IMR-90 (cell line): ENCODE data around the gene MRPS10. TPM values are rescaled to one million over a fixed set of nuclear protein-coding genes. Genes with fewer than 3 reads are reported as not detected.

ENCODE experiments used
- ATAC-seq: fragments of 200-7000 bp; cut with Tn5 transposase; 2 replicates; pipeline ENCODE4 v1.9.1; 2020; ENCODE audit warnings: low read depth, mild to moderate bottlenecking, moderate library complexity
- BruUV-seq: library from RNA; stranded (reverse); fragments of 400-500 nt; replicated peaks from 2 replicates; lab custom pipeline; 2021; lab: Mats Ljungman, UMichigan
- CTCF ChIA-PET: fragments of 300-600 bp; formaldehyde crosslinking; extraction: SDS; loops from one replicate; lab custom pipeline; 2021; ENCODE audit warnings: antibody characterized with exemption; lab: Yijun Ruan, JAX
- POLR2A ChIA-PET: fragments of 300-600 bp; sonication (Branson Sonifier 250); formaldehyde crosslinking; loops from one replicate; lab custom pipeline; 2022; ENCODE audit warnings: antibody characterized with exemption; ENCODE audit not compliant: unreplicated experiment; lab: Charles Lee
- DNase-seq: peaks from one replicate; pipeline ENCODE4 v3.0.0; 2013
- H2AFZ ChIP-seq: replicated peaks from 2 replicates; pipeline ENCODE3; 2013; ENCODE audit warnings: low read length, mild to moderate bottlenecking; ENCODE audit not compliant: poor library complexity
- H2AK5ac ChIP-seq: 2 replicates; pipeline ENCODE4 v1.6.1; 2013; ENCODE audit warnings: low read depth, low read length, inconsistent platforms
- H2AK9ac ChIP-seq: replicated peaks from 2 replicates; pipeline ENCODE3; 2013; ENCODE audit warnings: mild to moderate bottlenecking, low read depth, low read length, moderate library complexity; ENCODE audit not compliant: poor library complexity
- H2BK120ac ChIP-seq: 2 replicates; pipeline ENCODE4 v1.6.1; 2013; ENCODE audit warnings: low read depth, low read length, inconsistent platforms
- H2BK15ac ChIP-seq: 3 replicates; pipeline ENCODE4 v1.6.1; 2013; ENCODE audit warnings: low read depth, low read length, inconsistent platforms
- H2BK20ac ChIP-seq: 2 replicates; pipeline ENCODE4 v1.6.1; 2013; ENCODE audit warnings: low read depth, mild to moderate bottlenecking, inconsistent platforms, low read length, moderate library complexity
- H2BK5ac ChIP-seq: 2 replicates; pipeline ENCODE4 v1.6.1; 2013; ENCODE audit warnings: mild to moderate bottlenecking, low read depth, low read length, inconsistent platforms; ENCODE audit not compliant: poor library complexity, severe bottlenecking
- H3K14ac ChIP-seq: replicated peaks from 2 replicates; pipeline ENCODE4 v1.6.1; 2013; ENCODE audit warnings: low read depth, low read length, inconsistent platforms
- H3K18ac ChIP-seq: 2 replicates; pipeline ENCODE4 v1.6.1; 2013; ENCODE audit warnings: low read depth, low read length, control low read depth
- H3K23ac ChIP-seq: 2 replicates; pipeline ENCODE4 v1.6.1; 2013; ENCODE audit warnings: low read depth, low read length, inconsistent platforms
- H3K27ac ChIP-seq: 2 replicates; pipeline ENCODE4 v1.5.1; 2013; ENCODE audit warnings: mild to moderate bottlenecking, control low read depth, low read length; ENCODE audit not compliant: insufficient read depth
- H3K27me3 ChIP-seq: 2 replicates; pipeline ENCODE4 v1.6.1; 2013; ENCODE audit warnings: low read length; ENCODE audit not compliant: control insufficient read depth, insufficient read depth
- H3K36me3 ChIP-seq: 2 replicates; pipeline ENCODE4 v1.6.1; 2013; ENCODE audit warnings: low read length, mixed read lengths; ENCODE audit not compliant: control insufficient read depth, insufficient read depth
- H3K4ac ChIP-seq: 2 replicates; pipeline ENCODE4 v1.6.1; 2013; ENCODE audit warnings: low read depth, low read length, inconsistent platforms
- H3K4me1 ChIP-seq: 2 replicates; pipeline ENCODE4 v1.6.1; 2013; ENCODE audit warnings: low read length, mixed read lengths; ENCODE audit not compliant: control insufficient read depth, insufficient read depth
- H3K4me2 ChIP-seq: 2 replicates; pipeline ENCODE4 v1.6.1; 2013; ENCODE audit warnings: low read depth, mild to moderate bottlenecking, control low read depth, low read length, moderate library complexity
- H3K4me3 ChIP-seq: 2 replicates; pipeline ENCODE4 v1.5.1; 2013; ENCODE audit warnings: low read depth, mild to moderate bottlenecking, control low read depth, low read length, moderate library complexity; ENCODE audit not compliant: insufficient read depth
- H3K56ac ChIP-seq: 2 replicates; pipeline ENCODE4 v1.6.1; 2013; ENCODE audit warnings: low read length, inconsistent platforms; ENCODE audit not compliant: insufficient read depth; ENCODE audit errors: extremely low read depth
- H3K79me1 ChIP-seq, 2 experiments: 2 replicates each; pipeline ENCODE4 v1.6.1; 2013; ENCODE audit warnings: low read length in 2 of 2, inconsistent platforms in 1 of 2, low read depth in 1 of 2
- H3K9ac ChIP-seq: 2 replicates; pipeline ENCODE4 v1.6.1; 2013; ENCODE audit warnings: low read depth, low read length, control low read depth
- H3K9me1 ChIP-seq: 2 replicates; pipeline ENCODE4 v1.6.1; 2013; ENCODE audit warnings: low read length, inconsistent platforms; ENCODE audit not compliant: insufficient read depth
- H3K9me3 ChIP-seq: 2 replicates; pipeline ENCODE4 v1.6.1; 2013; ENCODE audit warnings: low read length; ENCODE audit not compliant: control insufficient read depth, insufficient read depth
- H4K20me1 ChIP-seq: 2 replicates; pipeline ENCODE4 v1.6.1; 2013; ENCODE audit warnings: low read length, inconsistent platforms; ENCODE audit not compliant: insufficient read depth
- H4K5ac ChIP-seq: 2 replicates; pipeline ENCODE4 v1.6.1; 2013; ENCODE audit warnings: mild to moderate bottlenecking, low read depth, low read length, control low read depth
- H4K8ac ChIP-seq, 2 experiments: 2 replicates each; pipeline ENCODE4 v1.6.1; 2013; ENCODE audit warnings: low read depth in 2 of 2, low read length in 2 of 2, control low read depth in 1 of 2, inconsistent platforms in 1 of 2
- H4K91ac ChIP-seq: 2 replicates; pipeline ENCODE4 v1.6.1; 2013; ENCODE audit warnings: low read depth, low read length, inconsistent platforms; ENCODE audit not compliant: insufficient read depth
- BHLHE40 ChIP-seq: fragments of 150-350 bp; IDR thresholded peaks from 2 replicates; pipeline ENCODE4 v1.6.1; 2016; ENCODE audit warnings: mild to moderate bottlenecking, low read depth, low read length
- FOS ChIP-seq: fragments of 150-350 bp; IDR thresholded peaks from 2 replicates; pipeline ENCODE4 v1.6.1; 2016; ENCODE audit warnings: low read depth, low read length
- MAFK ChIP-seq: IDR thresholded peaks from 2 replicates; pipeline ENCODE4 v1.6.1; 2012; ENCODE audit warnings: low read depth, low read length, improper control_type of control experiment
- POLR2A ChIP-seq: IDR thresholded peaks from 2 replicates; pipeline ENCODE4 v1.6.1; 2012; ENCODE audit warnings: mild to moderate bottlenecking, low read depth, low read length
- RAD21 ChIP-seq: IDR thresholded peaks from 2 replicates; pipeline ENCODE4 v1.6.1; 2012; ENCODE audit warnings: low read length, improper control_type of control experiment
- RFX5 ChIP-seq: IDR thresholded peaks from 2 replicates; pipeline ENCODE4 v1.8.0; 2012; ENCODE audit warnings: low read depth, mild to moderate bottlenecking, low read length, moderate library complexity
- SMC3 ChIP-seq: fragments of 150-350 bp; IDR thresholded peaks from 2 replicates; pipeline ENCODE4 v1.6.1; 2016; ENCODE audit warnings: low read depth, mild to moderate bottlenecking, antibody characterized with exemption, low read length, moderate library complexity
- WGBS, 2 experiments: methylation state at CpG; one replicate each; pipeline versions ENCODE4 v1.1.5 to v1.1.7; 2013; ENCODE audit warnings: missing lambda C conversion rate in 2 of 2; ENCODE audit not compliant: insufficient read length in 1 of 2; ENCODE audit errors: extremely low coverage in 2 of 2; 5-methylcytosine and 5-hydroxymethylcytosine counted together
- dilution Hi-C: fragments of 300-500 bp; cut with HindIII; formaldehyde crosslinking; loops from one replicate; pipeline ENCODE4 v1.14.3; 2018; ENCODE audit warnings: low sequenced_read_pairs; ENCODE audit not compliant: unreplicated experiment
- in situ Hi-C: fragments of 300-500 bp; cut with MboI; formaldehyde crosslinking; loops from 3 replicates; pipeline ENCODE4 v1.14.3; 2019; ENCODE audit warnings: low sequenced_read_pairs, inconsistent platforms, mixed read lengths
- intact Hi-C: fragments of 100-400 bp; cut with micrococcal nuclease; formaldehyde crosslinking; loops from 2 replicates; pipeline ENCODE4 v1.10.0; 2022
- polyA plus RNA-seq, 3 experiments: library from polyadenylated mRNA; depleted of rRNA; stranded (reverse); fragments of >200 nt; gene quantifications; 2 replicates each; pipeline ENCODE4 v1.2.3, GENCODE V29; 2012; ENCODE audit warnings: low replicate concordance in 1 of 3
- total RNA-seq: library from RNA; depleted of rRNA; stranded (reverse); fragments of >200 nt; gene quantifications from 2 replicates; pipeline ENCODE4 v1.2.3, GENCODE V29; 2012
- TF ChIP-seq, protein P1 (sequence below): fragments of 150-350 bp; IDR thresholded peaks from 2 replicates; pipeline ENCODE4 v1.6.1; 2016; ENCODE audit warnings: low read depth, mild to moderate bottlenecking, low read length, moderate library complexity, borderline replicate concordance
- TF ChIP-seq, protein P2 (sequence below): conservative IDR thresholded peaks from 2 replicates; pipeline ENCODE4 v1.5.1; 2012; ENCODE audit warnings: mild to moderate bottlenecking, low read depth, low read length, improper control_type of control experiment

Gene MRPS10
- total and polyA plus RNA-seq, 2 of the 4 experiments (the other 2 are of a cell fraction) = 28.5 to 47.0 TPM

DNA sequence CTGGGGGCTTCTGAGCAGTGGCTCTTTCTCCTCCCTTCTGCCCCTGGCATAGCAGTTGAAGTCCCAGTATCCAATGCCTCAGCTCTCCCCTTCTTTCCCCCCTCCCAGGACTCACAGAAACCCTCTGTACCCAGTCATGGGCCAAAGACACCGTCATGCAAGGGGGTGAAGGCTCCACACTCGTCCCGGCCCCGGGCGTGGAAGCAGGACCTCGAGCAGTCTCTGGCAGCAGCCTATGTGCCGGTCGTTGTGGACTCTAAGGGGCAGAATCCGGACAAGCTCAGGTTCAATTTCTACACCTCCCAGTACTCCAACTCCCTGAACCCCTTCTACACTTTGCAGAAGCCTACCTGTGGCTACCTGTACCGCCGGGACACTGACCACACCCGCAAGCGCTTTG lies 54.8 kb downstream of the MRPS10 start:
- no peaks in the 10 kb centered on the region for H3K36me3 ChIP-seq
- H2BK15ac ChIP-seq = no peak overlapping the region

More for the DNA sequence above, 54.8 kb downstream of the MRPS10 start:
- H3K18ac ChIP-seq = no peak overlapping the region
- ChIA-PET POLR2A (no interaction called here), CTCF (interaction anchor here (1.1 kb wide), 1 partner anchor 51 kb away, joined by 6 read pairs; no protein-coding TSS in a partner anchor)
- no peak overlapping the region for H3K56ac ChIP-seq
- H2AK9ac ChIP-seq = peak overlapping the region; percentile 42
- no peak overlapping the region for H3K23ac ChIP-seq
- H3K9me1 ChIP-seq = no peaks in the 10 kb centered on the region
- no peaks in the 10 kb centered on the region for H4K20me1 ChIP-seq
- no peak overlapping the region for H2AK5ac ChIP-seq
- in situ Hi-C loops (no loop called here), dilution Hi-C loops (no loop called here), intact Hi-C loops (loop anchor here (10.0 kb wide), 1 partner anchor 378 kb away; the partner anchor contains the start of genes PRICKLE4 and TOMM6)
- H3K9me3 ChIP-seq = no peaks in the 10 kb centered on the region
- no peak for ATAC-seq
- no peak overlapping the region for H3K4me3 ChIP-seq
- H3K4me2 ChIP-seq = no peak overlapping the region
- no peak overlapping the region for H2BK5ac ChIP-seq
- H3K14ac ChIP-seq = no peak overlapping the region
- TF ChIP-seq RAD21 = no peak
- TF ChIP-seq, protein P1, sequence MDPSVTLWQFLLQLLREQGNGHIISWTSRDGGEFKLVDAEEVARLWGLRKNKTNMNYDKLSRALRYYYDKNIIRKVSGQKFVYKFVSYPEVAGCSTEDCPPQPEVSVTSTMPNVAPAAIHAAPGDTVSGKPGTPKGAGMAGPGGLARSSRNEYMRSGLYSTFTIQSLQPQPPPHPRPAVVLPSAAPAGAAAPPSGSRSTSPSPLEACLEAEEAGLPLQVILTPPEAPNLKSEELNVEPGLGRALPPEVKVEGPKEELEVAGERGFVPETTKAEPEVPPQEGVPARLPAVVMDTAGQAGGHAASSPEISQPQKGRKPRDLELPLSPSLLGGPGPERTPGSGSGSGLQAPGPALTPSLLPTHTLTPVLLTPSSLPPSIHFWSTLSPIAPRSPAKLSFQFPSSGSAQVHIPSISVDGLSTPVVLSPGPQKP = no peak
- no peak for TF ChIP-seq BHLHE40
- no peak for TF ChIP-seq RFX5
- no peak for TF ChIP-seq MAFK
- TF ChIP-seq POLR2A = no peak
- TF ChIP-seq, protein P2, sequence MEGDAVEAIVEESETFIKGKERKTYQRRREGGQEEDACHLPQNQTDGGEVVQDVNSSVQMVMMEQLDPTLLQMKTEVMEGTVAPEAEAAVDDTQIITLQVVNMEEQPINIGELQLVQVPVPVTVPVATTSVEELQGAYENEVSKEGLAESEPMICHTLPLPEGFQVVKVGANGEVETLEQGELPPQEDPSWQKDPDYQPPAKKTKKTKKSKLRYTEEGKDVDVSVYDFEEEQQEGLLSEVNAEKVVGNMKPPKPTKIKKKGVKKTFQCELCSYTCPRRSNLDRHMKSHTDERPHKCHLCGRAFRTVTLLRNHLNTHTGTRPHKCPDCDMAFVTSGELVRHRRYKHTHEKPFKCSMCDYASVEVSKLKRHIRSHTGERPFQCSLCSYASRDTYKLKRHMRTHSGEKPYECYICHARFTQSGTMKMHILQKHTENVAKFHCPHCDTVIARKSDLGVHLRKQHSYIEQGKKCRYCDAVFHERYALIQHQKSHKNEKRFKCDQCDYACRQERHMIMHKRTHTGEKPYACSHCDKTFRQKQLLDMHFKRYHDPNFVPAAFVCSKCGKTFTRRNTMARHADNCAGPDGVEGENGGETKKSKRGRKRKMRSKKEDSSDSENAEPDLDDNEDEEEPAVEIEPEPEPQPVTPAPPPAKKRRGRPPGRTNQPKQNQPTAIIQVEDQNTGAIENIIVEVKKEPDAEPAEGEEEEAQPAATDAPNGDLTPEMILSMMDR = no peak
- no peak for TF ChIP-seq FOS
- TF ChIP-seq SMC3 = no peak
- no TSS peak for BruUV-seq
- no peak overlapping the region for H3K9ac ChIP-seq
- H3K27me3 ChIP-seq = peaks cover 7% of the 10 kb centered on the region
- no peak overlapping the region for H2BK120ac ChIP-seq
- no peak overlapping the region for H4K8ac ChIP-seq
- H4K91ac ChIP-seq = no peak overlapping the region
- peaks cover 12% of the 10 kb centered on the region for H3K4me1 ChIP-seq
- no peak overlapping the region for H4K5ac ChIP-seq
- H2BK20ac ChIP-seq = peak overlapping the region; percentile 1; the same call in 1 of the 2 replicates
- DNase-seq = no peak
- H3K27ac ChIP-seq = no peak overlapping the region
- H2AFZ ChIP-seq = no peak overlapping the region
- no peaks in the 10 kb centered on the region for H3K79me1 ChIP-seq
- 79% methylated on average over 6 of the region's 13 CpGs; no CpG with 5 or more reads in 1 of the 2 experiments for WGBS, 2 experiments
- H3K4ac ChIP-seq = no peak overlapping the region; the same call in 1 of the 2 replicates
